CD4-positive, alpha-beta T cell treated with Interferon gamma for 1 hour (primary cell): ENCODE measurements around the gene MTCL1.

ENCODE experiments used
- DNase-seq: peaks from one replicate; pipeline ENCODE4 v3.0.0-alpha.2; 2020

The MTCL1 gene

DNA sequence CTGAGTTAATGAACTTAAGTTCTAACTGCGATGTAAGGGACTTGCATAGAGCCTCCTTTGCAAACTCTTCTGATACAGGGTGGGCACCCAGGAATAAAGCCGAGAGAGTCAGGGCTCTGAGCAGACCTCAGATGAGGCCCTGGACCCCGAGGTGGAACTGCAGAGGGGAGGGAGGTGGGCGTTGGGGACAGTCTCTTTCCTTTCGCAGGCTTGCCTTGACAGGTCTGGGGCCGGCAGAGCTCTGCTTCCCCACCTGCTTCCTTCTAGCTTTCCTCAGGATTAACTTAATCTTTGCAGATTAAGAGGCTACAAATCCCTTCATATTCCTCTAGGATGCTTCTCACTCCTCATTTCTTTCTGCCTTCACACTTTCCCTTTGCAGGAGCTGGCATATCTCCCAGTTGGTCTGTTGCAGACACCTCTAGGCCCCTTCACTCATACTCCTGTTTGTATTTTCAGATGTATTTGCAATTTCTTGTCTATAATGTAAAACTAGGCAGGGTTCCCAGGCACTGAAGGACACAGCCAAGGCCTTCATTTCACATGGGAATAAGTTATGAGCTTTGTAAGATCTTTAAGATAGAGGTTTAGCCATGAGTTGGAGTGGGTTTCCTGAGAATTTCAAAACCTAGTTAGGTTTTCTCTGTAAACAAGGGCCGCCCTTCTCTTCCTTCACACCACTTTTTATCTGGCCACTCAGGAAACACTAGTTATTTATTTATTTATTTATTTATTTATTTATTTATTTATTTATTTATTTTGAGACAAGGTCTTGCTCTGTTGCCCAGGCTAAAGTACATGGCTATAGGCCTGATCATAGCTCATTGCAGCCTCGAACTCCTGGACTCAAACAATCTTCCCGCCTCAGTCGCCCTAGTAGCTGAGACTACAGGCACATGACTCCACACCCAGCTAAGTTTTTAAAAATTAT lies 70.9 kb downstream of the MTCL1 start:
- DNase-seq, result no peak

DNA sequence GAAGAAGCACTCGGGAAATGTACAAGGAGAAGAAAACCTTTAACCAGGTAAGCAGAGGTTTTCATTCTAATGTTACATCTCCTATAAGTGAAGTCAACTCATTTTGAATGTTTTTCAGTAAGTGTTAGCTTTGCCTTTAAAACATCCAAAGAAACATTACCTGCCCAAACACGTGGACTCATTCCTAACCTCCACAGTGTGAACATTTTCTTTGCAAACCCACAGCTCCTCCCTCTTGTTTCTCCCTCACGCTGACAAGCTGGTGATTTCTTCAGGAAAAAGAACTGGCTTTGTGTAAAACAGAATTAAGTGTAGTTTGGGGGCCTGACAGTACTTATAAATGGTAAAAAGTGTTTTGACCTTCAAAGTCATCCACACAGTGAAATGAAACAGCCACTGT lies 72.5 kb downstream of the MTCL1 start:
- no peak for DNase-seq

DNA sequence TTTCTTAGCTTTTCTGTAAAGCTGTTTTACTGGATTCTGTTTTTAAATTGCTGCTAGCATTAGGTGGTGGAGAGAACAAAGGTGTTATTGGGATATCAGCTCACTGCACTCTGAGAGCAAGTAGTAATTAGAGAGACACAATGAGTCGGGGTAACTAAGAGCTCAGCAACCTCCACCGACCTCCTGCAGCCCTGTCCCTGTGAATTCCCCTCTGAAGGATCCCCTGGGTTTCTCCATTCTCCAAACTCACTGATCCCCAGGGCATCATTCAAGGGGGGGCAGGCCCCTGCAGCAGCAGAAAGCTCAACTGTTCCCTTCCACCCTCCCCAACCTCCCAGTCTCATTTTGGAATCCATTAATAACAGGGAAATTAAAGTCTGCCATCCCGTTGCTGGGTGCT lies 73.0 kb downstream of the MTCL1 start:
- DNase-seq, result no peak

DNA sequence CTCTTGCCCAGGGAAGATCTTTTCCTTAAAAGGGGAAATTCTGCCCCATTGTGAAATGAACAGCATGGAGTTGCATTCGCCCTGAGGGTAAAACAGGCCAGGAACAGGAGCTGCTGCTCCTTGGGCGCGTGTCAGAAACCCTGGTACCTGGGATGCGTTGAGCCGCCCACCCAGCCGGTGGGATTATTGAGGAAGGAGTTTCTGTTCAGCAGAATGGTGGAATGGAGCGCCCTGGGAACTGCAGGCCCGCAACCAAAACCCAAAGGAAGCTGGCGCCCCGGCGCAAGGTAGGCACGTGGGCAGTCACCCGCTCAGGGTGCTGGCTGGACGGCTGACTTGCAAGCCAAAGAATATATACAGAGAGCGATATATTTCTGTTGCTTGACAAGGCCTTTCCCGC lies 73.5 kb downstream of the MTCL1 start:
- no peak for DNase-seq

DNA sequence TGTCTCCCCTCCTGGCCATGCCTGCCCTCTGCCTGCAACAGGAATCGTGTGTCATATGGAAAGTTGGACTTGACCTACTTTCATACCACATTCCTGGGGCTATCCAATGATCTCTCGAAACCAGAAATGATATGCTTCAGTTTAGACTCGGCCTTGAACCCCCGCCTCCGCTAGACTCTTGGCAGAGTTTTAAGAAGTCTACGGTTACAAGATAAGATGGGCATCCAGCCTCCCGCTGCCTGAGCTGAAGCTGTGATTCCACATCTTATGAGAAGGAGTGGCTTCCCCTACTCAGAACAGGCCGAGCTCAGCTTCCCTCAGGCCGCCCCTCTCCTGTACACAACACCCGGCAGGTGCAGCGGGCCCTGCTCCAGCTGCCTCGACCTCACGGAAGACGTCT lies 73.9 kb downstream of the MTCL1 start:
- no peak for DNase-seq

DNA sequence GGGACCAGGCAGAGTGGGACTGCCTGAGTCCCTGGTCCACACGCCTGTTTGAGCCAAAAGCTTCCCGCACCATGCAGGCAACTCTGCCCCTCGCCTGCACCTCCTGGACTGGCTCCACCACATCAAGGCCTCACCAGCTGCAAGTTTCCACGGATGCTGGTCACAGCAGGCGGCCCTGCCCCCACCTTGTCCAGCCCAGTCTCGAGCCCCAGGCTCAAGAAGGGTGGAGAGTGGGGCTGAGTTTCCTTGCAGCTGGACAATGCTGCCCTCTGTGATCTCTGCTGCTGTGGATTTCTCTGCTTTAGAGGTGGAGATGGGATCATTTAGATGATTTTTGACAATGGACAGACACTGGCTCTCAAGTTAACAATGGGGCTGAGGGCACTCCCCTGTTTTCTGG lies 74.9 kb downstream of the MTCL1 start:
- DNase-seq, result no peak

DNA sequence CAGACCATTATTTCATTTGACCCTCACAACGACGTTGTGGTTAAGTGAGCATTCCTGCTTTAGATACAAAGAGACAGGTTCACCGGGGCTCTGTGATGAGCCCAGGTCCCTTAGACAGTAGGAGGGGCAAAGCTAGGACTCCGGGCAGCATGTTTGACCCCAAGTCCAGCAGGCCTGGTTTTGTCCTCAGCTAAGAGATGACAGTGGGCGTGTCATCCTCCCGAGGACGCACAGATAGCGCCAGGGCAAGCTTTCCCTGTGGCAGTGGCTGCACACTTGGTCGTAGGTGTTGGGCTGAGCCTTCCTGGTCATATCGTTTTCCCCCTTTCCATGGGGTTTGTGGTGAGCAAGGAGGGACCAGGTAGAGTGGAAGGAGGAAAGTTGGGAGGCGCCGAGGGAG lies 76.3 kb downstream of the MTCL1 start:
- no peak for DNase-seq

DNA sequence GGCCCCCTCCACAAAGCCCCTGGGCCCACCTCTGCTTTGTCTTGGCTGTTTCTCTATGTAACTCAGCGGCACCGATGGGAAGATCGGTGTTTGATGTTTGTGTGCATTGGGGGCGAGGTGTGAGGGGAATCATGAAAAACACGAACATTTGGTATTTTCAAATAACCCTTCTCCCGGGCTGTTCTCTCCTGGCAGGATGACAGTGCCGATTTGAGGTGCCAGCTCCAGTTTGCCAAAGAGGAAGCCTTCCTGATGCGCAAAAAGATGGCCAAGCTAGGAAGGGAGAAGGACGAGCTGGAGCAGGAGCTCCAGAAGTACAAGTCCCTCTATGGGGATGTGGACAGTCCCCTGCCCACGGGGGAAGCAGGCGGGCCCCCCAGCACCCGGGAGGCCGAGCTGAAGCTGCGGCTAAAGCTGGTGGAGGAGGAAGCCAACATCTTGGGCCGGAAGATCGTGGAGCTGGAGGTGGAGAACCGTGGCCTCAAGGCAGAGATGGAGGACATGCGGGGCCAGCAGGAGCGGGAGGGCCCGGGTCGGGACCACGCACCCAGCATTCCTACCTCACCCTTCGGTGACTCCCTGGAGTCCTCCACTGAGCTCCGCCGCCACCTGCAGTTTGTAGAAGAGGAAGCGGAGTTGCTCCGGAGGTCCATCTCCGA lies 78.1 kb downstream of the MTCL1 start:
- no peak for DNase-seq

DNA sequence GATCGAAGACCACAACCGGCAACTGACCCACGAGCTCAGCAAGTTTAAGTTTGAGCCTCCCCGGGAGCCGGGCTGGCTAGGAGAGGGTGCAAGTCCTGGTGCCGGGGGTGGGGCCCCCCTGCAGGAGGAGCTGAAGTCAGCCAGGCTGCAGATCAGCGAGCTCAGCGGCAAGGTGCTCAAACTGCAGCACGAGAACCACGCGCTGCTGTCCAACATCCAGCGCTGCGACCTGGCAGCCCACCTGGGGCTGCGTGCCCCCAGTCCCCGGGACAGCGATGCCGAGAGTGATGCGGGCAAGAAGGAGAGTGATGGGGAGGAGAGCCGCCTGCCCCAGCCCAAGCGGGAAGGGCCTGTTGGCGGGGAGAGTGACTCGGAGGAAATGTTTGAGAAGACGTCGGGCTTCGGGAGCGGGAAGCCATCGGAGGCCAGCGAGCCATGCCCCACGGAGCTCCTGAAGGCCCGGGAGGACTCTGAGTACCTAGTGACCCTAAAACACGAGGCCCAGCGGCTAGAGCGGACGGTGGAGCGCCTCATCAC lies 78.7 kb downstream of the MTCL1 start:
- DNase-seq, result no peak

DNA sequence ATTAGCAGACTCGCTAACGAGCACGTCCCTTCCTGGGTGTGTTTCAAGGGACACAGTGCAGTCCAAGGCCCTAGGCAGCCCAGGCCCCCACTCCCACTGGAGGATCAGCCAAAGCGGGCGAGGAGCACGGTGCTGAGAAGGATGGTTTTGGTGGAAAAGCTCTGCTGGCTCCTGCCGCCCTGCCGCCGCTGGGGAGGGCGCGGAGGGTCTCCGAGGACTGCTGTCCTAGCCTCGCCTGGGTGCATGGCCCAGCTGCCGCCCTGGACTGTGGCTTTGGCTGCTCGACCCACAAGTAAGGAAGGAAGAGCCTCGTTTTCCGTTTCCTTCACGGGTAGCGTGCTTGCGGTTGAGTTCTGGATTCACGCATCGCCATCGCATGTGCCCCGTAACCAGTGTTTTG lies 79.9 kb downstream of the MTCL1 start:
- no peak for DNase-seq

DNA sequence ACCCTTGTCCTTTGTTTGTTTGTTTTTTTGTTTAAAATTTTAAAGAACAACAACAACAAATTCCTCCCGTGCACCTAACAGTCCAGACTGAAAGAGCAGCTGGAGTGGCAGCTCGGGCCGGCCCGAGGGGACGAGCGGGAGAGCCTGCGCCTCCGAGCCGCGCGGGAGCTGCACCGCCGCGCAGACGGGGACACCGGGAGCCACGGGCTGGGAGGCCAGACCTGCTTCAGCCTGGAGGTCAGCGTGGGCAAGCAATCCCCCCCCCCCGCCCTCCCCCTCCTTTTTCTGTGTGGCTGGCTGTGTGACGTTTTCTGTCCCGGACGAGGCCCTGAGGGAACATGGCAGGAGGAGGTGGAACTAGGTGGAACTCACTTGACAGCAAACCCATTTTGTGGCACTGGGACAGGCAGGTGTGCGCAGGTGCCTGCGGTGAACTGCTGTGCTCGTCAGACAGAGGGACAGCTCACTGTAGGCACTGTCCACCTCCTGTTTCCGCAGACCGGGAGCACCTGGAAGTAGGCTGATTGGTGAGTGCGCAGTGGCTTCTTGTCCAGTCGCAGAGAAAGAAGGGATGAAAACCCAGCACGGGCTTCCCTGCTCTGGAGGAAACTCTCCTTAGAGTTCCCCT lies 80.6 kb downstream of the MTCL1 start:
- DNase-seq, result no peak

DNA sequence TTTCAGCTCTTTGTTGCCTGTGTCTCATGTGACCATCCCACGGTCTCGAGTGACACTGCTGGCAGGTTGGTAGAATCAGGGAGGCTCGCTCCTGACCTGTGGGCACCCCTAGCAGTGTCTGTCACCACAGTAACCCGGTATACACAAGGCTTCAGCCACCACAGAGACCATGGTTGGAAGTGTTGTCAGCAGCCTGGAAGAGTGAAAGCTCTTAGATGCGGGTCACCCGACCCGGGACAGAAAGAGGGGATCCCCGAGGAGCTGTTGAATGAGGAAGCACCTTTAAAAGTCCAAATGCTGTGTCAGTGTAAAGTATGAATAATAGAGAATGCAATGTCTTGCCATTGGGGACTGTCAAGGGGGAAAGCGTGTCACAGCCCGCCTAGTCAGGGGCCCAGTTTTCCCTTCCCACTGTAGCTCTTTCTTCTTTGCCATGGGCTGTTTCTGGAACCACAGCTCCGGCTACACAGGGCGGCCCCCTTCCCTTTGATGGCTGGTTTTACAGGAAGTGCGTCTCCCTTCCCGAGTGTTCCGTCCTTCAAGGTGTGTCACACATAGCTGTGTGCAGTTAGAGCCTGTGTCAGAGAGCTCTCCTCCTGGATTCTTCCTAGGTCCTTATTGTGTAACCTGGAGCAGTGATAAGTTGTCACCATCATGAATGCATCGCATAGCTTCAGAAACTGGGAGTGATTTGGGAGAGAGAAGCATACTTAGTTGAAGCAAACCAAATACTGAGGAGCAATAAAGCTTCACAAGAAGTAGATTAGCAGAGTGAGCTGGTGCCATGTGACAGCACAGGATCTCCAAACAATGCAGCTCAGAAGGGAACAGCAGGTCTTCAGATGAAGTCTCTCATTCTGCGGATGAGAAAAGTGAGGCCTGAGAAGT lies 81.4 kb downstream of the MTCL1 start:
- peak; percentile 38 for DNase-seq

DNA sequence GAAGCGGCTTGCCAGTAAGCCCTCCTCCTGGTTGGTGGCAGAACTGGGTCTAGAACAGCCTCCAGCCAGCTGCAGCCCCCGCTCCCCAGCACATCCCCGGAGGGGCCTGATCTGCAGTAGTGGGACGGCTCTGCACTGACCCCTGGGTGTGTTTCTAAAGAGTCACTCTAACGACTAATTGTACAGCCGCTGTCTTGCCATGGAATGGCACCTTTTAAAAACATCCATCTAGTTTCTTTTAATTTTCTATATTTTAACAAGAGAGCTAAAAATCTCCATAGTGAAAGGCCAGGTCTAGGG lies 82.0 kb downstream of the MTCL1 start:
- no peak for DNase-seq

DNA sequence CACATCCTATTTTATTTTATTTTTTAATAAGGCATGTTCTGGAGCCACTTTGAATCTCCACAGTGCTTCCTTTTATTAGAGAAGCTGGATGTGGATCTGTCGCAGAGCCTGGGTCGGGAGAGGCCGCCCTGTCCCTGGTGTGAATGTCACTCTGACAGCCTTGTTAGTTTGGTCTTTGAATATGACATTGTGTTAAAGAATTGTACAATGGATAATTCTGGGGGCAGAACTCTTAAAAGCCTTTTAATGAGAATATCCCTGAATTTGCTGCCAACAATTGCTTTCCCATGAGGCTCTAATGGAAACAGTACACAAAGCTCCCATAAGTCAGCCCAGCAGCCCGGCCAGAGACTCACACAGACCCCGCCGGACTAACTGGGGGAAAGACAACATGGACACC lies 82.4 kb downstream of the MTCL1 start:
- DNase-seq, result no peak

DNA sequence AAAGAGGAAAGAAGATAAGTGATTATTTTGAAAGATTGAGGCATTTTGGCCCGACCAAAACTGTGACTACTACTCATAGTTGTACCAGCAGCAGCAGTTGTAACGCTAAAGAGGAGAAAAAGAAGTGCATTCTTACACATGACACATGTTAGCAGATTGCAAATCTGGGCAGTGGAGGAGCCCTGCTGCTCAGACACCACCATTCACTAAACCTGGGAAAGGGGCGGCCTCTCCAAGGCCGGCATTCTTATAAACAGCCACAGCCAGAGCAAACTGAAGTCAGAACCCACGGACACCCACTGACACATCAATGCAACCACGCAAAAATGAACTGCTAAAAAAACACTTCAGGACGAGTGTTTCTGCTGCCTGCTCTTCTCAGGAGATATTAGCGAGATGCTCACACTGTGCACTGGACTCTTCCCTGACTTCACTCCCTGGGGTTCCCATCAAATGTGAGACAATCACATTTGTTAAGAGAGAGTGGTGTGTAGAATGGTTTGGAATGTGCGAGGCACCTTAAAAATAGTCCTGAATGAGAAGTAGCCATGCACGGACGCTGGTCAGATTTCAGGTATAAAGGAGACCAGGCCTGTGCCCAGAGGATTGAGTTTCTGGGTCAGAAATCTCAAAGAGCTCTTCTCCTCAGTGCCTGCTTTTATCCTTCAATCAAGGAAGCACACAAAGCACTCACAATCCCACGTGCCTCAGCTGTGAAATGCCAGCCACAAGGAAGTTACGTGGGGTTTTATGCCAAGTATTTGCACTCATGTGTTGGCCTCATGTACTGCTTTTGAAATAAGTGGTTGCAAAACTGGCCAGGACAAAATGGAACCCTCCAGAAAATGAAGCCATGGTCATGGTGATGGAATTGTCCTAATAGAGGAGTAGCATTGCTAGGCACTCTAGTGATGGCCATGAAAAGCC lies 83.4 kb downstream of the MTCL1 start:
- DNase-seq, result no peak

DNA sequence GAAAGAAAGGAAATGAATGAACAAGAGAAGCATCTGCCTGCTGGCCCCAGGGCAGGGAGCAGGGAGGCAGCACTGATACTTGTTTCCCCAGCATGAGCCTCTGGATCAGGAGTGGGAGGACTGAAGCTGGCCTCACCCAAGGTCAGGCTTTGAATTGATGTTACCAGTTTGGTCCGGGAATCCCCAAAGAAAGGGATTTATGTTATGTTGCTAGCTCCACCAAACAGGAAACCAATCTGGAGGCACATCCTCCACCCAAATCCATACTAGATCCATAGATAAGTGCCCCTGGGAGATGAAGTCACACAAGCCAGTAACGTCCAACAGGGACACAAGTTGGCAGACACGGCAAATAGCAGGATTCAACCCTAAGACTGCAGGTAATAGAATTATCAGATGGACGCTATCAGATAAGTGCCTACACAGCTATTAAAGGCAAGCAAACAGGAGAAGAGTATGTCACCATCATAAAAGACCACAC lies 85.9 kb downstream of the MTCL1 start:
- no peak for DNase-seq

DNA sequence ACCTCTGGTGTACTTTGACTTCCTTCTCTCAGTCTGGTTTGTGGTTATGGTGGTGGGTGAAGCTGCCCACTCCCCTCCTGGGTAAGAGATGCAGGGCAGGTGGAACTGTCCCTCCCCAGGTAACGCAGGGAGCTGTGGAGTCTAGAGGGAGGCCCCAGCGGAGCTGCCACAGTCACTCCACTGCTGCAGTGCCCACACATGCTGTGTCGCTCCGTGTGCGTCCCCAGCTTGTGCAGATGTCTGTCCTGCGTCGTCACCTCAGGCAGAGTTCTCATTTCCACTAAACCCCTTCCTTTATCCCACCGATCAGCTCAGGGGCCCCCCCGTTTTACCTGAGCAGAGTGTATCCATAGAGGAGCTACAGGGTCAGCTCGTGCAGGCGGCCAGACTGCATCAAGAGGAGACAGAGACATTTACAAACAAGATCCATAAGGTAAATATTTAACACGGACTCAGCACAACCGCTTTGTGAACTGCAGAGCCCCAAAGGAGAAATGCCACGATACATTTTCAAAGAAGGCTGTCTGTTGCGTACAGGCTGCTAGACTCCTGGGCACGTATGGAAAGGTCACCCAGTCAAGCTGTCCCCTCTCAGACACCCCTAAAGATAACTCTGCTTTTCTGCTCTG lies 87.4 kb downstream of the MTCL1 start:
- no peak for DNase-seq

DNA sequence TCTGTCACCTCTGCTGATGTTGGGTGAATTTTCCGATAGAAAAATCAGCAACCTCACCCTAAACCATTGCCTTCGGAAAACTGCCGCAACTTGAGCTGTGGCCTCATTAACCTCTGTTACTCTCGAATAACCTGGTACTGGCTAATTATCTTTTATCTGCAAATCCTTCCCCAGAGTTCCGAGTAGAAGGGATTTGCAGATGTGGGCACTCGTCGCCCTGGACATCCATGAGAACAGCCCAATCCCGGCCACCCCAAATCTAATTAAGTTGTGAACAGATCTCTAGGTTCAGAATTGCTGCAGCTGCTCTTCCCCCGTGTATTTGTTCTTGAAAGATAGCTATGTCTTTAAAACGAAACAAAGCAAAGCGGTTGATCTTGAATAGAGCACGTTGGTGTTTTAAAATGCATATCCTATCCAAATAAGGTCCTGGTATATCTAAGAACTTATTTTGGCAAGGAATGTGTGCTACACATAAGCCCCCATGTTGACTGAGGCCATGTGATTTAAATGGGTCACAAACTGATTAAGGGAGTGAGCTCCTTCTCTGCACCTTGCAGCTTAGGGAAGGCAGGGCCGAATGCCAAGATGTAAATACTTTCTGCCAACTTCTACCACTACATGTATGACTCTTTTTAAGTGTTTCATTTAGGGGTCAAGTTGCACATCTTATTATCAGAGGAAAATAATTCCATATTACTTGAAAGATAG lies 88.2 kb downstream of the MTCL1 start:
- no peak for DNase-seq

DNA sequence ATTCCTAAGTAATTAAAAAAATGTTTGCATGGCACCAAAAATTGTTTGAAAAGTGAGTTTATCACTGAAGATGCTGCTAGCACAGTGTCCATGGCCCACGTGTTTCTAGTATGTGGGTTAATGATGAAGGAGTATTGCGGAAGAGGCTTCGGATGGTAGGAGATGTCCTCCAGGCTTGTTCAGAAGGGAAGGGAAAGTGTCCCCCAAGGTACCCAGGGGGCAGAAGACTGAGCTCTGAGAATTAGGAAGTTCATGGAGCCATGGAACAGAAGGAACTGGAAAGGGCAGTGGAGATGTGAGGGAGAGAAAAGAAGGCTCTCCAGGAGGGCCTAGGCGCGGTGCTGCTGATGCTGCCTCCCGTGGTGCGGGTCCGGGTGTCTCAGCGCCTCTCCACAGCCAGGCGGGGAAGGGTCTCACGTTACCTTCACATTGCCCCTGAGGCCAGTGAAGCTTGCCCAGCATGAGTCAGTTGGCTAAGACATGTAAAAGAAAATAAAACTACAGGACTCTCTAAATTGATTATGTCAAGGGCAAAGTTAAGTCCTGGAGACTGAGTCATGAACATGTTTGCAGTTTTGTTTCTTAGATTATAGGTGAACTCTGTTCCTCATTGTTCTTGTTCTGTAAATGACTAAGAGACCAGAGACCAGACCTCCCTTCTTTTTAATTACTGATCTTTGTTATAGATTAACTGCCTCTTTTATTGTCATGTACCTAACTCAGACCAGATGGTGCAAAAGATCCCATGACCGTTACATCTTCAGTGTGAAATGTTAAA lies 89.0 kb downstream of the MTCL1 start:
- DNase-seq, result no peak

DNA sequence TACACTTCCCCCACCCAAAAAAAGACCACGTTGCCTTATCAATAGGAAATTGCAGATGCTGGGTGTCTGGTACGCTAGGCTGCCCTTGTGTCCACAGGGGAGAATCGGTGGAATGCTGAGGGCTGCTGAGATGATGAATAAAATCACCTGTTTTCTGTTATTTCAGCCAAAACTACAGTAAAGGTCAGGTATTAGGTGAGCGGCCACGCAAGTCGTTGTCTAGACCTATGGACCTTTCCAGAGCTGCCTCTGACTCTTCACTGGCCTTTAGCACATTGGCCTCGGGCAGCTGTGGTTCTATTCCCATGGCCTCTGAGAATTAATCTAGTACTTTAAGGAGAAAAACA lies 89.6 kb downstream of the MTCL1 start:
- no peak for DNase-seq
